NCI-H146 (cell line): ENCODE data around the gene FRMD4A.

Experiments used
- DNase-seq: peaks from one replicate; lab custom pipeline; 2025; lab: John Stamatoyannopoulos, UW

Gene FRMD4A

DNA sequence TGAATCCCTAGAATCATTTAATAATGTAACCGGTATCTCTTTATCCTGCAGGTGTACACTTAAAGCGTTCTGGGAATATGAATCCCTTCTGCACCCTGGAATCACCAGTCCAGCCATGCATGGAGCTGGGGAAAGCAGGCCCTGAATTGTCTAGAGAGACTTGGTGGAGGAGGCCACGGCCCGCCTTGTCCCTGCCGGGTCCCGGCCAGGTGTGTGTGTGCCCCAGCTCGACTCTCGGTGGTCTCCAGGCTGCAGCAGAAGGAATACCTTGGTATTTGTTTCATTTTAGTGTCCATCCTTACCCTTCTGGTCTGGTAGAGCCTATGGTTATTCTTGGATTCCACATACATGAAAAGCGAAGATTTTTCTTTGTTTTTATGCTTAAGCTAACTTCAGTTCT is 685.9 kb downstream of the FRMD4A start:
- DNase-seq, result no peak

DNA sequence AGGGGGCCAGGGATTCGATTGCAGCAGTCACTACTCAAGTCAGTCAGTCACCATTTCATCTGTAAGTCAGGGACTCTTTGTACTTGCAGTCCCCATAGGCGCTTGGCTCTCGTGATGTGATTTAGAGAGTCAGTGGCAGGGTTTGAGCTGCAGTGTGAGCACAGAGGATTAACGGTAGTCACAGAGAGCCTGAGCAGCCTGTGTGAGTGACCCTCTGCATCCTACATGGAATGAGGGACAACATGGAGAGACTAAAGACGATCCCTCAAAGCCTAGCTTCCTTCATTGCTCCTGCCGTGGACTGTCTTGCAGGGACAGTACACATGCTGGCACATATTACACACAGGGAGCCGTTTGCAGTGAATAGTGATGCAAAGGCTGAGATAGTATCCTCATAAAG is 687.7 kb downstream of the FRMD4A start:
- DNase-seq, result no peak

GRCh38 chr10:13642293-13642692 is 688.4 kb downstream of the FRMD4A start:
- DNase-seq, result no peak

- no peak for DNase-seq
Measured at GRCh38 chr10:13637894-13638293, 692.8 kb downstream of the FRMD4A start.

- peak; percentile 17 for DNase-seq
Measured at GRCh38 chr10:13637303-13637856, 693.3 kb downstream of the FRMD4A start.

DNA sequence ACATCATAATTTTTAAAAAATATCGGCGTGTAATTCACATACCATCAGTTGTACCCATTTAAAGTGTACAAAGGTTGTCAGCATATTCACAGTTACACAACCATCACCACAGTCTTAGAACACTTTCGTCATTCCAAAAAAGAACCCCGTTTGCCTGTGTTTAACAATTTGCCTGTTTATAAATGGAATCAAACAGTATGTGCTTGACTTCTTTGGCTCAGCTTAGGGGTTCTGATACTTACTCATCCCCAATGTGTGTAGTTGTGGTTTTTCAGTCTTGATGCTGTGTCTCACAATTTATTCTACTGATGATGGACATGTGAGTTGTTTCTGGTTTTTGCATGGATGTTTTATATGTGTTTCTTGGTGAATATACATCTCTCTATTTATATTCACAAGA is 693.9 kb downstream of the FRMD4A start:
- no peak for DNase-seq

DNA sequence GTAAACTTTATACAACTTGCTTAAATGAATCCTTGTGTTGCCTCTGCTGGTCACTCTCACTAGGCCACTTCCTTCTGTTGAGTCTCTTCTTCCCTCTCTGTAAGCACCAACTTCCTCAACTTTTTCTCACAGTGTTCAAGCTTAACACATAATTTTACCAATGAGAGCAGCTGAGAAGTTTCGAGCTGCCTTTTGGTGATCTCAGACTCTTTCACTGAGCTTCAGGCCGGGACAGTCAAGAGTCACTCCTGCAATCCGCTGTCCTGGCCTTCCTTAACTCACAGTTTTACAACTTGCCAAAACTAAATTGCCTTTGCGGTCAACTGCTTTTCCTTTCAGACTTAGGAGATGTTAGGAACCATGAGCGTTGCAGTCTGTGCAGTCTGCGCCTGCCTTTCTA is 696.5 kb downstream of the FRMD4A start:
- no peak for DNase-seq

GRCh38 chr10:13633689-13634088 is 697.0 kb downstream of the FRMD4A start:
- peak; percentile 23 for DNase-seq

DNA sequence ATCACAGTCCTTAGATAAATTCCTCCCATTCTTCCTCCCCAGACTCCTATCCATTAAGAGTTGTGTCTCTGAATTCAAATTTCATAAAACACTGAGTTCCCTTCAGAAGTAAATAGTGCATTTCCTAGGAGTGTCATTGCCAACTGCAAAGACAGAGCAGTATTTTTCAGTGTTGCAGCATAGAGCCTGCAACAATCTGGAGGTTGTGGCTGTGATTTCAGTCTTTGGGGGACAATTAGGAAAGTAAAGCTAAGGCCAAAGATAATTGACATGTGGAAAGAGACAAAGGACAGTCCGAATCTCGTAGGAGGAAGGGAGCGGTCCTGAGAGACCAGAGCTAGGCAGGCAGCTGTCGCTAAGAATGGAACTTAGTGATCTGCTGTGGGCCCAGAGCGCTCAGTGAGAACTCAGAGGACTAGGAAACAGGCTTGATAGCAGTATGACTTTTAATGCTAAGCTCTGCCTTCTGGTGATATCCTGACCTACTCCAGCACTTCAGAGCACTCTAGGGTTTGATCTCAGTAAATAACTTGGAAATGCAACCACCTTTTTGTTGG is 697.8 kb downstream of the FRMD4A start:
- DNase-seq, result no peak

GRCh38 chr10:13632440-13632839 is 698.3 kb downstream of the FRMD4A start:
- no peak for DNase-seq

DNA sequence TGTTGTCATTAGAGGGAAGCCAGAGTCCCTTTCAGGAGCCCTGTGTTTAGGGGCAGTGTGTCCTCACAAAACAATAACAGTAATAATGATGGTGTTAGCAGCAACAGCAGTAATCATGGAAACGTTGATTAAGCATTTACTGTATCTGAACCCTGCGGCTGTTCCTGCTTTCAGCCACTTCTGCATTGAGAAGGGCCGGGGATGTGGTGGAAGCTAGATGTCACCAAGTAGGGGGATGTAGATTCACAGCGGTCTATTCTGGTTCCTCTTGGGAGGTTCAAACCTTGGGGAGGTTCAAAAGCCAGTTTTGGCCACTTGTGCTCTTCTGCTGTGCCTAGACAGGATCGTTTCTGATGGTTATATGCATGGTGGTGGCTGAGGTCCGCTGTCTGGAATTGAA is 699.1 kb downstream of the FRMD4A start:
- DNase-seq, result no peak

DNA sequence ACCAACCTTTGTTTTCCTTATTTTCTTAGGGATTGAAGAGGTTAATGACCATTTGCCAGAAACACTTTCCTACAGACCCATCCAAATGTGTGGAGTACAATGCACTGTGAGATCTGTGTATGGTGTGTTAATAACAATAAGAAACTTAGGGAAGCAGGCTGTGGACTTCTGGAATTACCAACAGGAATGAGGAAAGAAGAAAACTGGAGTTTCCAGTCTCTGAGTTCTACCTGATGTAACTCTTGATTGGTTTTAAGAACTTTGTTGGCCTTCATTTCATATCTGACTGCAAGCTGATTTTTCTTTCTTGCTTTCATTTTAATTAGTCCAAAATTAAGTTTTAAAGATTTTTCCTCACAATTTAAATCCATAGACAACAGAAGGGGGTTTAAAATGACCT is 700.5 kb downstream of the FRMD4A start:
- DNase-seq, result no peak

DNA sequence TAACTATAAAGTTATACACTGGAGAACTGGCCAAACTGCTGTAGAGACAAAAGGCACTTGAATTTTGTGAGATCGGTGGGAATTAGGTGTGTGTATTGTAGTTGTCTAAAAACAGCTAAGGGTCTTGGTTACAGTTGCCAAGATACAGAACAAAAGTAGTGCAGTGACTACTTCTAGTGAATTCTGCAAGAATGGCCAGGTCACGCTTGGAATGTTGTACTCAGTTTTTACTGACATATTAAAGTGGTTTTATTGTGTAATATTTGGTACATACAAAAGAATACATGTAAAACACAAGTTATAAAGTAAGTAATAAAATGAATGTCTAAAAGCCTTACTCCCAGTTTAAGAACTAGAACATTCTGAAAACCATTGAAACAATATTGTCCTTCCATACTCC is 701.6 kb downstream of the FRMD4A start:
- no peak for DNase-seq

DNA sequence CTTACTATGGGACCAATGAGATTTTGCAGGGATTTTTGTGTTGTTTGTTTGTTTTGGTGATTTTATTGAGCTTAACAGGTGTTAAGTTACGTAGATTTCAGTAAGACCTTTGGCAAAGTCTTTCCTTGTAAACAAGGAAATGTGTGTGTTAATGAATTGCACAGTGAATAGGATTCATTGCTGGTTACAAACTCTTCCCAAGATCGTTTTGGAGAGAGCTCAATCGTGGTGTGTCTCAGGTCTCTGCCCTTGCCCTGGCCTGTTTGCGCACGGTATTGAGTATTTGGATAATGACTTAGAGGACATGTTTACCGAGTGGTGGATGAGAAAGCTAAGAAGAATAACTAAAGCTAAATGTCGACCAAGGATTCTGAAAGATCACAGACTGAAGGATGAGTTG is 702.1 kb downstream of the FRMD4A start:
- no peak for DNase-seq

DNA sequence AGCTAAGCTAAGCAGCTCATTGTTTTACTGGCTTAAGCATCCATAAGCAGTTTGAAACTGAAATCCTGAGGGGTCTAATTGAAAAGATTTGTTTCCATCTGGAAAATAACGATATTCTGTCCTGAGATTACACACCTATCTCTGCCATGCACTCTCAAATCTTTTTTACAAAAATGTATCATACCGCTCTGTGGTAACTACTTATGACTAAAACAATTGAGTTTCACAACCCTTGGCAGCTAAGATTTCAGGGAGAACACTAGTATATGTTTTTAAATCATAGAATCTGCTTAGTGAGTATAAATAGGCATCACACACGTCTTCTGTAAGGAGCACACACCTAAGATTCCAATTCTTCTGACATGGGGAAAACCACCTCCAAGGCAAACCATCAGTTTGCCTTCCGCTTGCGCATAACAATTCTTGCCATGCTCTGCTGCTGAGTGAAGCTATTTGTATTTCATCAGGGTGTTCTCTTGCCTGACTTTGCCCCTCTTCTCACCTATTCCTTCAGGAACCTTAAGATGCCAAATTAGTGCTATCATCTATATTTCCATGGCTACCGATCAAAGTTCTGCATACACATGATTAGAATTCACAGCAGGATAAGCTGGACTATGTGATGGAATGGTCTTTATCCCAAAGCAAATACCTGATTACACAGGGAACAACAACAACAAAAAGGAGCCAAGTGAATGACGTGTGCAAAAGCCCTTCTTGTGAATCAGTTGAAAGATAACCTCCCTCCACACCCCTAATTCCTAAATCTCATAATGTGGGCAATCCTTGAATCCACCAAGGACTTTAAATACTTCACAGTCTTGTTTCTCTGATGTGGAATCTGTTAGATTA is 703.0 kb downstream of the FRMD4A start:
- no peak for DNase-seq

DNA sequence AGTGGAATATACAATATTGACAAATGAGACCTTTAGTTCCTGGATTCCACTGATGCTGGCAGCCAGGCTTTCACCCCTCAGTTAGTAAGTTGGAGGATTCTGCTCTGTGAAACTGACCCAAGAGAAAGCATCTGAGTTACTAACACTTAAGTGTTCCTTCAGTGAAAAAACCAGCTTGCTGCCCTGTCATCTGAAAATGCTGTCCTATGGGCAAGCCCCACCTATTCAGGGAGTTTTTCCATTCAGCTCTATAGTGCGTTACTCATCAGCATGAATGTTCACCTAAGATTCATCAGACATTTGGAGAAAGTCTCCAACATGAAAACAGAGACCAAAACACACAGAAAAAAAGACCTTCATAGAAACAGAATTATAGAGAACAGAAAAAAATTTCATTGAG is 706.1 kb downstream of the FRMD4A start:
- DNase-seq, result no peak

DNA sequence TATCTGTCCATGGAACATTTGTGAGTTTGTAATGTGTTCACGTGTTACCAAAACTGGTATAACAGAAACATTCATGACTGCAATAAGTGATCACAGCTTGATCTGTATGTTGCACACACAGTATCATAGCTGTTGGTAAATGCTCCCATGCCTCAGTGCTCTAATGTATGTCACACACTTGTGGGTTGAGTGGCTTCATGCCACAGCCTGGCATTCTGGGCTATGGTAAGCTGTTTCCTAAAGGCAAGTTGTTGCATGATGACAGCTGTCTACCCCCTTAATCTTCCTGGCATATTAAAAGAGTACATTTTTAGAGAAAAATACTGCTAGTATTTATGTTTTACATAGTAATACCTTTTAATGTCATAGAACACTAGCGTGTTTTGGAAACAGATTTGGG is 708.8 kb downstream of the FRMD4A start:
- no peak for DNase-seq

- DNase-seq, result no peak
Measured at GRCh38 chr10:13617116-13617515, 713.6 kb downstream of the FRMD4A start.

GRCh38 chr10:13615650-13616300 is 714.9 kb downstream of the FRMD4A start:
- no peak for DNase-seq

DNA sequence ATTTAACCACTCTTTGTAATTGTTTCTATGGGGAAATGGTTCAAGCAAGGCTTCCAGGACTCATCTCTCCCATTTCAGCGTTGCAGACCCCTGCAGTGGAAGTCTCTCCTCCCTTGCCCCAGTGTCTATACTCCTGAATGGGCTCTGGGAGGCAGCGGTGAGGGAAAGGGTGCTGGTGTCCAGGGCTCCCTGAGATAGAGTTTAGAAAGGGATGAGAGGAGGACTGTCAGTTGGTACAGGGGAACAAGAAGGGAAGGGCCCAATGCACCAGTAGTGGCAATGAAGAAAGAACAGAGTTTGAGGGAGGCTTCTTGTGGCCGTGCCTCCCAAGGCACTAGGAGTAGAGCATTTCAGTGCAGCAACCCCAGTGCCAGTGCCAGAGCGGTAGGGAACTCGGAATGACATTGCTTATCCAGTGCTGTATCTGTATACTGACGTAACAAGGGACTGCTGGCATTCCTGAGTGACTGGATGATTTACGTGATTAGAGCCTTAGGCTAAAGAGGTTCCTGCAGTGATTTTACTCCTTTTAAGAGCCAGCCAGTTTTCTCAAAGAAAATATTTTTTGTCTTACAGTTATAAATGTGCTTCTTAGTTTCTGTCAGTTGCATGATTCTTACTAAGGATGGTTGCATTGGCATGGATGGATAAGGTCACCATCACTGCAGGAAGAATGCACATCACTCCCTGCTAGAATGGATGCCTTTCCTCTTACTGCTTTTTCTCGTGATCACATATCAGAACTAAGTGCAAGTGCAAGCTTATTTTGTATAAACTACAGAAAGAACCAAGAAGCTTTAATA is 716.0 kb downstream of the FRMD4A start:
- DNase-seq, result no peak

DNA sequence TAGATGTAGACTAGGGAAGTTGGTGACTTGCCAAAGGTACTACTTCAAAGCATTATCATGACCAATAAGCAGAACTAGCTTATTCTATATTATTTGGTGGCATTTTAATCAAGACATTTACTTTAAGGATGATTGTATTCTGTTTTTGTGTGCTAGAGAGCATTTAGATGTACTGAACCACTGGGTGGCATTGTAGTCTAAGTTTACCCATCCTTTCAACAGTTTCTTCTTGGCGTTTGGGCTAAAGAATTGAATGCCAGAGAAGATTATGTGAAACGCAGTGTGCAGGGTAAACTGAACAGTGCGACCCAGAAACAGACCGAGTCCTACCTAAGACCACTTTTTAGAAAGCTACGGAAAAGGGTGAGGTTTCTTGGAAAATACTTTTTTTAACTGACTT is 717.2 kb downstream of the FRMD4A start:
- peak; percentile 7 for DNase-seq
